ENCODE data around the gene SLC46A3.

DNA sequence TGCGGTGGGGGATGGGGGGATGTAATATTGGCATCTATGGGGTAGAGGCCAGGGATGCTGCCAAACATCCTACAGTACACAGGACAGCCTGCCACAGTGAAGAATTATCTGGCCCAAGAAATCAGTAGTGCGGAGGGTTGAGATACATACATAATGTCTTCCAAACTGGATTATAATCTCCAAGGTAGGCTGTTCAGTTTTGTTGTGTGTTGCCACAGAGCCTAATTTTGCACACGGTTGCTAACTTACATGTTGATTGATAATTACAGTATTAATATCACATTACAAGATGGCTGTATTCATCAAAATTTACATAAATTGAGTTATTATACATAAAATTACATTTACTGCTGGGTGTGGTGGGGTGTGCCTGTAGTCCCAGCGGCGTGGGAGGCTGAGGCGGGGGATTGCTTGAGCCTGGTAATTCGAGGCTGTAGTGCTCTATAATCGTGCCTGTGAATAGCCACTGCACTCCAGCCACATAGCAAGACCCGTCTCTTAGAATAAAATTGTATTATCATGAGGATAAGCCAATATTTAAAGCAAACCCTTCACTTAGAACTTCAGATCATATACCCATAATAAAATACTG lies 51.8 kb downstream of the SLC46A3 start:
- TF ChIP-seq CTCF (IDR thresholded peaks at IDR 0.05; ENCODE audit: poor library complexity, severe bottlenecking) (no peak), REST (IDR thresholded peaks at IDR 0.05; ENCODE audit: borderline replicate concordance) (no peak), POLR2AphosphoS5 (IDR thresholded peaks at IDR 0.05) (no peak), EZH2 (IDR thresholded peaks at IDR 0.05; ENCODE audit: borderline replicate concordance, insufficient read depth, low read length, poor library complexity, severe bottlenecking) (no peak), EP300 (conservative IDR thresholded peaks at IDR 0.05; ENCODE audit: poor library complexity, severe bottlenecking) (no peak), MXI1 (conservative IDR thresholded peaks at IDR 0.05; ENCODE audit: poor library complexity, severe bottlenecking) (no peak), SMC3 (conservative IDR thresholded peaks at IDR 0.05; ENCODE audit: poor library complexity) (no peak), RAD21 (conservative IDR thresholded peaks at IDR 0.05) (no peak)
